C1 segment of cervical spinal cord (tissue), 14 donors: ENCODE measurements around the gene TNN.

Experiments
- DNase-seq, 14 donors: peaks; one replicate each; lab custom pipeline; 2025; lab: John Stamatoyannopoulos, UW

TNN gene

GRCh38 chr1:175116210-175116798 lies 48.7 kb downstream of the TNN start:
- no peak for DNase-seq

- DNase-seq, result no peak
These were observed 49.3 kb downstream of the TNN start for GRCh38 chr1:175116903-175117302.

- no peak for DNase-seq
These were observed 51.0 kb downstream of the TNN start for GRCh38 chr1:175118375-175119367.

GRCh38 chr1:175120511-175120910 lies 52.9 kb downstream of the TNN start:
- DNase-seq, result no peak

GRCh38 chr1:175124861-175125260 lies 57.2 kb downstream of the TNN start:
- no peak for DNase-seq

GRCh38 chr1:175126347-175126746 lies 58.7 kb downstream of the TNN start:
- DNase-seq, result no peak

GRCh38 chr1:175127565-175127964 lies 59.9 kb downstream of the TNN start:
- no peak for DNase-seq

GRCh38 chr1:175128523-175128922 lies 60.9 kb downstream of the TNN start:
- no peak for DNase-seq

GRCh38 chr1:175129182-175129581 lies 61.5 kb downstream of the TNN start:
- DNase-seq, result no peak

GRCh38 chr1:175129644-175129996 lies 62.0 kb downstream of the TNN start:
- no peak for DNase-seq

- no peak for DNase-seq
These were observed 62.5 kb downstream of the TNN start for GRCh38 chr1:175129997-175130648.

- DNase-seq, result no peak
These were observed 63.0 kb downstream of the TNN start for GRCh38 chr1:175130649-175131045.

GRCh38 chr1:175131095-175131494 lies 63.5 kb downstream of the TNN start:
- DNase-seq, result no peak

- DNase-seq, result no peak
These were observed 64.8 kb downstream of the TNN start for GRCh38 chr1:175132436-175132835.

- no peak for DNase-seq
These were observed 66.2 kb downstream of the TNN start for GRCh38 chr1:175133673-175134435.

GRCh38 chr1:175134500-175134899 lies 66.9 kb downstream of the TNN start:
- DNase-seq, result no peak

GRCh38 chr1:175136246-175136645 lies 68.6 kb downstream of the TNN start:
- no peak for DNase-seq

GRCh38 chr1:175137369-175137768 lies 69.7 kb downstream of the TNN start:
- DNase-seq, result no peak

GRCh38 chr1:175138579-175138978 lies 70.9 kb downstream of the TNN start:
- no peak for DNase-seq

- no peak for DNase-seq
These were observed 78.4 kb downstream of the TNN start for GRCh38 chr1:175145899-175146528.

GRCh38 chr1:175146529-175147213 lies 79.0 kb downstream of the TNN start:
- DNase-seq, result peak in 7 of 14 donors; percentile 4 to 31 (median 8)
